ENCODE data around the gene DCPS.

DCPS gene

GRCh38 chr11:126328938-126329643 lies 25.2 kb downstream of the DCPS start:
- DNase-seq, result no peak

GRCh38 chr11:126329644-126330211 lies 25.9 kb downstream of the DCPS start:
- DNase-seq, result no peak

- no peak for DNase-seq
Measured at GRCh38 chr11:126331286-126331685, 27.4 kb downstream of the DCPS start.

DNA sequence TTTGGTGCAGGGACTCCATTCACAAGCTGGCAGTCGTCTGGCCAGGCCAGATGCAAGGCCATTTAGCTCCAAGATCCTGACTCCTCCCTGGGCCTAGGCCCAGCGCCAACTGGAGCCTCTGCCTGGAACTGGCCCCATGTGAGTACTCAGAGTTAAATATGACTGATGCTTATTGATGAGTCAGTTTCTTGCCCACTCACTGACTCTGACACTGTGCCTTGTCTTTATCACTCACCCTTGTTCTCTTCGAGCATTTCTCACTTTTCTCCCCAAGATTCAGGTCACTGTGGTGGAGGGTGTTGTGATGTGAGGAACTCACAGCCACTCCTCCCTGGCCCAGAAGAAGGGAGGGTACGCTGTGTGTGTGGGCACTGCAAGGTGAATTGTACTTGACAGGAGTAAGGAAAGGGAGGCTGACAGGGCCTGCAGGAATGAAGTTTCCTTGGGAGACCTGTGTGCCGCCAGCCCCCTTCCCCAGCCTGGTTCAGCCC lies 28.4 kb downstream of the DCPS start:
- no peak for DNase-seq

GRCh38 chr11:126333142-126333541 lies 29.3 kb downstream of the DCPS start:
- no peak for DNase-seq

DNA sequence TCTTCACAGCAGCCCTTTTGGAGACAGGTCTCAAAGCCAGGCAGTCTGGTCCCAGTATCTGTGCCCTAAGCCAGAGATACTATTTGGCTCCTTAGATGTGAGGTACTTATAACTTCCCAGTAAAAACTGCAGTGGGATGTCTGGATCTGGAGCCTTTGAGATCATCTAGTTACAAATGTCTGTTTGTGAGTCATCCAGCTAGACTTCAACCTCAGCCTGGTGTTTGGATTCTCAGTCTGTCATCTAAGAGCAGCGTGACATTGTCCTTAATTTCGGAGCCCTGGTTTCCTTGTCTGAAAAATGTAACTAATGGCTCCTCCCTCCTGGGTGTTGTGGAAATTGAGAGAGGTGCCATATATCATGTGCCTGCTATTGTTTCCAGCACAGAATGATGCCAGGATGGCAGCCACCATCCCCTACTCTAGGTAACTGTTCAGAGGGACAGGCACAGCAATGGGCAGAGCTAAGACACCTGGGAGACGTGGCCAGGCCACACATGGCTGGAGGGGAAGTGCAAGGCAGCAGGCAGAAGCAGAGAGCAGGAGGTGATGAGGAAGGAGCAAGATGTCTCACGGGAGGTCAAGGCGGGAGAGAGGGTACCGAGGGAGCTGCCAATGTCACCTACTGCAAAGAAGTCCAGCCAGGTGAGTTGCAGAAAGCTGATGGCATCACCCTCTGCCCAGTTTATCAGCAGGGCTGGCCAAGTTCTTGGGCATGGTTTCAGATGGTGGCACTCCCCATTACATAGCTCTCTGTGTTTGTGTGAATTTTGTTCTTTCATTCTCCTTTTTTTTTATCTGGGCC lies 31.0 kb downstream of the DCPS start:
- DNase-seq, result no peak

DNA sequence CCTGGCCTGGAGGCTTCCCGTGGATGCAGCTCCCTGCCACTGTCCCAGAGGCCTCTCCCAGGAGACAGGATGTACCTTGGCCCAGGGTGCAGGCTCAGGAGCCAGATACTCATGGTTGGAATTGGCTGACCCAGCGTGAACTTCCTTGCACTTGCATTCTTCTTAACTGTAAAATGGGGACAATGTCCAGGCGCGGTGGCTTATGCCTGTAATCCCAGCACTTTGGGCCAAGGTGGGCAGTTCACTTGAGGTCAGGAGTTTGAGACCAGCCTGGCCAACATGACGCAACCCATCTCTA lies 31.6 kb downstream of the DCPS start:
- no peak for DNase-seq

DNA sequence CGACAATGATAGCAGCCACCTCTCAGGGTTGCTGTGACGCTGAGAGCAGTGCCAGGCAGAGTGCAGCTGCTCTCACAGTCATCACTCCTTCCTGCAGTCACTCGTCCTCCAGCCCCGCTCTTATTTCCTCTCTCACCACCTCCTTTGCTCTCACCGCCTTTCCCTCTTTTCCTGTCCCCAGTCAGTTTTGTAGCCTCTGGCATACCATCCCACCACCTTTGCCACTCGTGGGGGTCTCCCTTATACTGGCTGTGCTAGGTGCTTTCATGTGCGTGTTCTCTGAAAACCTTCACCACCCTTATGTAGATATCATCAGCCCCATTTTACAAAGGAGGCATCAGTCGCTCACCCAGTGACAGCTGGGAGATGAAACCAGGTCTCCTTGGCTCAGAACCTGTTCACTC lies 32.3 kb downstream of the DCPS start:
- DNase-seq, result no peak

- DNase-seq, result no peak
Measured at GRCh38 chr11:126336671-126337101, 32.8 kb downstream of the DCPS start.

GRCh38 chr11:126337126-126337473 lies 33.2 kb downstream of the DCPS start:
- DNase-seq, result no peak

DNA sequence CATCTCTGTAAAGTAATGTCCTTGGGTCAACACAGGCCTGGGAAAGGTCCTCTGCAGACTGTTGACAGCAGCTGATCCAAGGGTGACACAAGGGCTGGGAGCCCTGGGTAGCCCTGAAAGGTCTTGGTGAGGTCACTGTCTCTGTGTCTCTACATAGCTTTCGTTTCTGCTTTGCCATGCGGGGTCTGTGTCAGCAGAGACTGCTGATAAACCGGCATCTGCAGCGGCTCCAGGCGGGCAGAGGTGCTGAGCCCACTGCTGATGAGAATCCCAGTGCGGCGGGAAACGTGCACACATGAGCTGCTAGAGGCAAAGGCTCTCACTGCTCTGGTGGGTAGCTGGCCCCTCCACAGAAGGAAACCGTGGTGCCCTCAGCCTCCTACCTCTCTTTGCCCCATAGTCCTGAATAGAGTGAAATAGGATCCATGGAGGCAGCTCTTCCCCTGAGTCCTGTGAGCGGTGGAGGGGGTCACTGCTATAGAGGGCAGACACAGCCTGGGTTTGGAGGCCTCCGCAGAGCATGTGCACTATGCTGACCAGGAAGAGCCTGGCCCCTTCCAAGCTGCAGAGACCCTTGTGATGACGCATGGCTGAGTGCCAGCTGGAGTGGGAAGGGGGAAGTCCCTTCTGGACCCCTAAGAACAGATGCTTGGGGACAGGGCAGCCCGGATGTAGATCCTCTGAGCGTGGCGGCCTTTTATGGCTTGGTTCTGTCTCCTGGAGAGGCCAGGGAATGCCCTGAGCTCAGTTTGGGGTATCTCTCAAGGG lies 33.8 kb downstream of the DCPS start:
- no peak for DNase-seq

- no peak for DNase-seq
Measured at GRCh38 chr11:126338346-126339055, 34.6 kb downstream of the DCPS start.

DNA sequence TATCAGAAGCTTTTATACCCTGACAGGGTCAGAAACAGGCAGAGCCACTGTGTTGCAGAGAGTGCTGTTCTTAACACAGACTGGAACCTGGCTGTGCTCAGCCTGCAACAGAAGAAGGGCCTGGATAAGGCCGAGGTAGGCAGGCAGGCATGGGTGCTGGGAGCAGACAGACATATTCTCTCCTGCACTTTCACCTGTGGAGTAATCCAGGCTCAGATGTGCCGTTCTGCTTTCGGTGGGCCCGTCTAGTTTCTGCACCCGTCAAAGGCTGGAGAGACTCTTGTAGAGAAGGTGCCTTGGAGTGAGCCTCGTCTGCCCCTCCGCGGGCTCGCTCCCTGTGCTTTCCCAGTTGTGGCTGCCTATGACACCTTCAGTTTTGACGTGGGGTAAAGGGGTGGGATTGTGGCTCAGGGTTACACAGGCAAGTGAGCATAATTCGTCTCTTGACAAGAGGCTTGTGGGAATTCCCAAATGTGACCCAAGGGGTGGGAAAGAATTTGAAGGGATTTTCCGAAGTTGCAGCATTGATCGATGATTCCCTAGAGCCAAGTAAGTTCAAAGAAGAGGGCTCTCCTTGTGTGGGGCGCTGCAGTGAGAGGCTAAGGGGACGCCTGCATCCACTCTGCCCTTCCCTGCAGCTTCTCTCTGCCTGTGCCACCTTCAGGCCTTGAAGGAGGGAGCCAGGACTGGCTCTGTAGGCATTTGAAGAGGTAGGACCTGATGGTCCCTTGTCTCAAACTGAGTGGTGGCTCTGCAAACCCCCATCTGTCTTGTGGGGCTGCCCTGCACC lies 35.4 kb downstream of the DCPS start:
- no peak for DNase-seq

DNA sequence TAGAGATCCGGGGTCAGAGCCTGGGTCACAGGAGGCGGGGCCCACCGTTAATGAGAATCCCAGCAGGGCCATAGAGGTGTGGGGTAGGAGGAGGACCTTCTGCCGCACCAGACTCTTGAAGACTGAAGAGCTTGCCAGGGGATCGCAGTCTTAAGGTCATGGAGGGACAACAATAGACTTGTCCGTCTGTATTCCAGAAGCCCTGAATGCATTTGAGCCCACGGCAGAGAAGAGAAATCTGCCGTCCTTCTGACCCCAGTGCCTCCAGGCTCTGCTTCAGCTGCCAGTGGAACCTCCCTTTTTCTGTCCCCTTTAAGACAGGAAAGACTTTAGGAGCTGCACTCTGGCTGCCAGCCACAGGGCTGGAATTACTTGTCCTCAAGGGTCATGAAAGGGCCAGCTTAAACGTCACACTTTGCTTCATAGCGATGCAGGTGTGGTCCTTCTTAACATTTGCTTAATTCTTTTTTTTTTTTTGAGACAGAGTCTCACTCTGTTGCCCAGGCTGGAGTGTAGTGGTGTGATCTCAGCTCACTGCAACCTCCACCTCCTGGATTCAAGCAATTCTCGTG lies 36.1 kb downstream of the DCPS start:
- no peak for DNase-seq

DNA sequence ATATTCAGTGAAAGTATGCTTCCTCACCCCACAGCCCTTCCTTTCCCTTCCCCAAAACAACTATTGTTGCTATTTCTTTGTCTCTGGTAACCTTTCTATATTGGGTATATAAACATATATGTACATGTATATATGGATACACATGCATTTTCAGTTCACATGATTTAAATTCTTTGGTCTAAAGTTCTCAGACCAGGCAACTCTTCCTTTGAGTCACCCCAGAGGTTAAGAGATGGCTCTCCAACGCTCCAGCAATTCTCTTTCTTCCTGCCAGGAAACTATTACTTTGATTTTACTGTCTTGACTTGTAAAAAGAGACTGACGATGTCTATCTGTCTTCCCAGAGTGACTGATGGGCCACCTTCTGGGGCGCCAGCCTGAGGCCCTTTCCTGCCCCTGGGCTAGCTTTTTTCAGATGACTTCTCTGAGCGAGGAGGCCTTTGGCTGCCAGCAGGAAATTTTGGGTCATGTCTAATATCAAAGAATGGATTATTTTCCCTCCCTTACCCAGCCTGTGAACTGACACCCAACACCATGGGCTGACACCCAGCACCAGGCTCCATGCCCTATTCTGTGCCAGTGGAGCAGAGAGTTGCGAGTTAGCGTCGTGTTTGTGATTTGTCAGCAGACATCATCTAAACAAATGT lies 37.2 kb downstream of the DCPS start:
- no peak for DNase-seq

DNA sequence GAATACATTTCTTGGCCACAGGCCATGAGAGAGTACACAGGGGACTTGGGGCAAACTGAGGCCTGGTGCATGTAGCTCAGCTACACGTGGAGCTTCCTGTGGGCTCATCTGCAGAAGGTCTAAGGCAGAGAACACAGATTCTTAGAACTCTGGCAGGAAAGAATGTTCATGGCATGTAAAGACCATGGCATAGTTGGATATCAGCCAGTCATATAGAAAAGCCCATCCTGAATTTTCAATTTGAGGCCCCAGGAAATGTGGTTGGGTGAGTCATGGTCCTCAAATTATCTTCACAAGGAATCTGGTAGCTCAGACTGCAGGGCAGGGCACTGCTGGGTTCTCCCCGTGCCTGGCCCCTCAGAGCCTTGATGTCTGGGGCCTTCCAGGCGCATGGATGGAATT lies 37.9 kb downstream of the DCPS start:
- DNase-seq, result no peak

DNA sequence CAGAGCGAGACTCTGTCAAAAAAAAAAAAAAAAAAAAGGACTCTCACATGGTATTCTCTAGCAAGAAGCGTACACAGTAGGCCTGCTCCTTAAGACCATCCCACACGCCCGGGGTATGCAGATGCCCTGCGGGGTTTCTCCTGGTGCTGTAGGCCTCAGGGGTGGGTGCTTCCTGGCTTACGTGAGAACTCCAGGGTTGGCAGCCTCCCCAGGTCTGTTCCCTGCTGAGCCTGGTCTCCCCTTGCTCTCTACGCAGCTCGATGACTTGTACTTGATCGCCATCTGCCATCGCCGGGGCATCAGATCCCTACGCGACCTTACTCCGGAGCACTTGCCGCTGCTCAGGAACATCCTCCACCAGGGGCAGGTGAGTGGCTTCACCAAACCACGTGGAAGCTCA lies 39.2 kb downstream of the DCPS start:
- no peak for DNase-seq

GRCh38 chr11:126344141-126345080 lies 40.6 kb downstream of the DCPS start:
- no peak for DNase-seq

DNA sequence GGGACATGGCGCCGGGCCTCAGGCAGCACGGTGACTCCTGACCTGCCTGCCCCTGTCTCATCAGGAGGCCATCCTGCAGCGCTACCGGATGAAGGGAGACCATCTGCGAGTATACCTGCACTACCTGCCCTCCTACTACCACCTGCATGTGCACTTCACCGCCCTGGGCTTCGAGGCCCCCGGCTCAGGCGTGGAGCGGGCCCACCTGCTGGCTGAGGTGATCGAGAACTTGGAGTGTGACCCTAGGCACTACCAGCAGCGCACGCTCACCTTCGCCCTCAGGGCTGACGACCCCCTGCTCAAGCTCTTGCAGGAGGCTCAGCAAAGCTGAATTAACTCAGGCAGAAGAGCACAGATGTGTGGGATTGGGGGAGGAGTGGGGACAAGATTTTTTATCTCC lies 41.4 kb downstream of the DCPS start:
- DNase-seq, result no peak
